Measurements from ENCODE around the gene RSBN1L.
"Not testable (repeated sequence)": the region's sequence is repeated elsewhere in the genome, so short reads cannot be mapped to it uniquely, and the experiment has no call there.

The RSBN1L gene

GRCh38 chr7:77696057-77696642, at the start of gene RSBN1L:
RSBN1L (plus strand) TSS chr7:77696459; CDS start chr7:77696470, 11 bp downstream.
- peak; percentile 97 to 99 for DNase-seq (ENCODE audit: extremely low read depth in 1 of 2, low read depth in 1 of 2)

- no peak for DNase-seq (ENCODE audit: extremely low read depth in 1 of 2, low read depth in 1 of 2)
Observed at GRCh38 chr7:77648742-77649338, 47.4 kb upstream of the RSBN1L start.

- DNase-seq (ENCODE audit: extremely low read depth in 1 of 2, low read depth in 1 of 2): no peak
Observed at GRCh38 chr7:77649716-77650349, 46.4 kb upstream of the RSBN1L start.

- DNase-seq (ENCODE audit: extremely low read depth in 1 of 2, low read depth in 1 of 2): no peak
Observed at GRCh38 chr7:77651575-77652162, 44.6 kb upstream of the RSBN1L start.

GRCh38 chr7:77652826-77653225, 43.4 kb upstream of the RSBN1L start:
- not testable (repeated sequence) for DNase-seq (ENCODE audit: extremely low read depth in 1 of 2, low read depth in 1 of 2)

GRCh38 chr7:77653572-77653971, 42.7 kb upstream of the RSBN1L start:
- DNase-seq (ENCODE audit: extremely low read depth in 1 of 2, low read depth in 1 of 2): no peak

- DNase-seq (ENCODE audit: extremely low read depth in 1 of 2, low read depth in 1 of 2): no peak
Observed at GRCh38 chr7:77655356-77655755, 40.9 kb upstream of the RSBN1L start.

GRCh38 chr7:77655836-77656455, 40.3 kb upstream of the RSBN1L start:
- DNase-seq (ENCODE audit: extremely low read depth in 1 of 2, low read depth in 1 of 2): no peak

GRCh38 chr7:77657427-77658224, 38.6 kb upstream of the RSBN1L start:
- no peak for DNase-seq (ENCODE audit: extremely low read depth in 1 of 2, low read depth in 1 of 2)

- DNase-seq (ENCODE audit: extremely low read depth in 1 of 2, low read depth in 1 of 2): no peak
Observed at GRCh38 chr7:77658928-77659327, 37.3 kb upstream of the RSBN1L start.

- no peak for DNase-seq (ENCODE audit: extremely low read depth in 1 of 2, low read depth in 1 of 2)
Observed at GRCh38 chr7:77661816-77662215, 34.4 kb upstream of the RSBN1L start.

GRCh38 chr7:77662869-77663268, 33.4 kb upstream of the RSBN1L start:
- DNase-seq (ENCODE audit: extremely low read depth in 1 of 2, low read depth in 1 of 2): no peak

- no peak for DNase-seq (ENCODE audit: extremely low read depth in 1 of 2, low read depth in 1 of 2)
Observed at GRCh38 chr7:77664715-77665114, 31.5 kb upstream of the RSBN1L start.

- no peak for DNase-seq (ENCODE audit: extremely low read depth in 1 of 2, low read depth in 1 of 2)
Observed at GRCh38 chr7:77665161-77665560, 31.1 kb upstream of the RSBN1L start.

GRCh38 chr7:77667459-77668086, 28.7 kb upstream of the RSBN1L start:
- DNase-seq (ENCODE audit: extremely low read depth in 1 of 2, low read depth in 1 of 2): no peak

GRCh38 chr7:77674878-77675277, 21.4 kb upstream of the RSBN1L start:
- no peak for DNase-seq (ENCODE audit: extremely low read depth in 1 of 2, low read depth in 1 of 2)

- no peak for DNase-seq (ENCODE audit: extremely low read depth in 1 of 2, low read depth in 1 of 2)
Observed at GRCh38 chr7:77679608-77680007, 16.7 kb upstream of the RSBN1L start.

- no peak for DNase-seq (ENCODE audit: extremely low read depth in 1 of 2, low read depth in 1 of 2)
Observed at GRCh38 chr7:77680266-77680665, 16.0 kb upstream of the RSBN1L start.

- DNase-seq (ENCODE audit: extremely low read depth in 1 of 2, low read depth in 1 of 2): no peak
Observed at GRCh38 chr7:77684030-77684429, 12.2 kb upstream of the RSBN1L start.

GRCh38 chr7:77685233-77685632, 11.0 kb upstream of the RSBN1L start:
- DNase-seq (ENCODE audit: extremely low read depth in 1 of 2, low read depth in 1 of 2): no peak
